ENCODE data around the gene ATP8A2.

Gene ATP8A2

DNA sequence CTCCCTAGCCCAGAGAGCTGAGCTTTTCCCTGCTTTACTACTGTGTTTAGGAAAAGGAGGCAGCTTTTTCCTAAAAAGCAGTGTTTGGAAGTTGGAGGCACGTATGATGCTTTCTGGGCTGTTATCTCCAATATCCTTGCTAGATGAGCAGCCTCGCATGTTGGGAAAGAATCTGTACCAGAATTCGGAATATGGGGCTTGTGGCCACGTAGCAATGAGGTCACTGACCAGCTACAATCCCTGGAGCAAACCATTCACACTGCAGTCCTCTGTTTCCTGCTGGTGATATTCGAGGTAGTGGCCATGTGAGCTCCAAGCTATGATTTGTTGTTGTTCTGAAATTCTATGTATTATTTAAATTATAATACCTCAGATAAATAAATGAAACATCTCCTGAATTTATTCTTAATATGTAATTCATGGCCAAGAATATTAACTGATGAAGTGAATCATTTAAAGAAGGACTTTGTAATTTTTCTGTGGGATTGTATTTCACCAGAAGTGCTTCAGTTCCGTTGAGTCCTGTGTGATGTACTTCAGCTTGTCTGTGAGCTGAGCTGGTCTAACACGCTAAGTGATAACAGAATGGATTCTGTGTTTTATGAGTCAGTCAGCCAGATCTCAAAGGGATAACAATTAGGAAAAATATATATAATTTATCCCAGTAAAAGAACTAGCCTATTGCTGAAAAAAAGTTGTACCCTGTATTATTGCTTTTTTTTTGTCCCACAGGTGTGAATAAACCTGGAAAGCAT is 360.5 kb downstream of the ATP8A2 start:
- peak; percentile 32 for DNase-seq (ENCODE audit: low read depth)

DNA sequence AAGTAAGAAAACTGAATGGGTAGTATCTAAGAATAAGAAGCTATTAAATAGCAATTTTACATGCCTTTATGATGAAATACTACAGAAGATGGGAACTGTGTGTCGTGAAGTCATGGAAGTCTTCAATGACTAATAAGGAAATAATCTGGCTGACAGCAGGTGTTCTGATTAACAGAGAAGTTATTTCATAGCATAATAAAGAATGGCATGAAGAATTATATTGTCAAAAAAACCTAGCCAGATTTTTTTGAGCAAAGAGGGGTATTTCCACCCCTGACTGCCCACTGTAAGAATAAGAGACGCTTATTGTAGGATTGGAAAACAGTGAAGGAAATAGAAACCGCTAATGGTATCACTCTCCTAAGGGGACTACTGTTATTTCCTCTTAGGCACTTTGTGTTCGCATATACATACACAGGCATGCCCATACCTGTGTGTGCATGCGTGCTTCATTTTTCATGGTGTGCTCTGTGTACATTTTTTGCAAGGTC is 361.3 kb downstream of the ATP8A2 start:
- DNase-seq (ENCODE audit: low read depth): peak; percentile 41

DNA sequence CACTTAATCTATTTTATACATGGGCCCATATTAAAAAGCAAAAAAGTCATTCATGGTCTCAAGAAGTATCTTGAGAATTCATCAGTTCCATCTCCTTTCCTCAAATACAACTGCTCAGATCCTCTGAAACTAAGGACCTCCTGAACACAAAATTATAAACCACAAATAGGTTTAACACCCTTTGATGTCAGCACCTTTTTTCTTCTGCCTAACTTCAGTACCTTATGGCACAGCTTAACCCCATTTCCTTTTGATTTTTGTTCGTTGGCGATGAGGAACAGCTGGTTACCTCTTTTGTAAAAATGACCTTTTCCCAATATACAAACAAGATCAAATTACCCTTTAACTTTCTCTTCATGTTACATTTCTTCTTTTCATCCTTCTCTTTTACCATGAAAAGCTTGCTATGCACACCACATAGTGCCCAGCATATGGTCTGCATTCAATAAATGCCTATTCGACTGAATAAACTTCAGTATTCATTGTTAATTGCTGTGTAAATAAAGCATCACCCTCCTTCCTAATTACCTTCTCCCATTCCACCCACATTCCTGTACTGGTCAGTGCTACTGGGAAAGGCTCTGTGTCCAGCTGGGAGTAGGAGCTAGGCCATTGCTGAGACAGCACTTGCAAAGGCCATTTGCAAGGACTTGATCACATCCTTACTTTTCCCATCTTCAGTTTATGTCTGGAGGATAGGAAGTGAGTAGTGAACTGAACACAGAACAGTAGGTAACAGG is 362.1 kb downstream of the ATP8A2 start:
- DNase-seq (ENCODE audit: low read depth): peak; percentile 16

DNA sequence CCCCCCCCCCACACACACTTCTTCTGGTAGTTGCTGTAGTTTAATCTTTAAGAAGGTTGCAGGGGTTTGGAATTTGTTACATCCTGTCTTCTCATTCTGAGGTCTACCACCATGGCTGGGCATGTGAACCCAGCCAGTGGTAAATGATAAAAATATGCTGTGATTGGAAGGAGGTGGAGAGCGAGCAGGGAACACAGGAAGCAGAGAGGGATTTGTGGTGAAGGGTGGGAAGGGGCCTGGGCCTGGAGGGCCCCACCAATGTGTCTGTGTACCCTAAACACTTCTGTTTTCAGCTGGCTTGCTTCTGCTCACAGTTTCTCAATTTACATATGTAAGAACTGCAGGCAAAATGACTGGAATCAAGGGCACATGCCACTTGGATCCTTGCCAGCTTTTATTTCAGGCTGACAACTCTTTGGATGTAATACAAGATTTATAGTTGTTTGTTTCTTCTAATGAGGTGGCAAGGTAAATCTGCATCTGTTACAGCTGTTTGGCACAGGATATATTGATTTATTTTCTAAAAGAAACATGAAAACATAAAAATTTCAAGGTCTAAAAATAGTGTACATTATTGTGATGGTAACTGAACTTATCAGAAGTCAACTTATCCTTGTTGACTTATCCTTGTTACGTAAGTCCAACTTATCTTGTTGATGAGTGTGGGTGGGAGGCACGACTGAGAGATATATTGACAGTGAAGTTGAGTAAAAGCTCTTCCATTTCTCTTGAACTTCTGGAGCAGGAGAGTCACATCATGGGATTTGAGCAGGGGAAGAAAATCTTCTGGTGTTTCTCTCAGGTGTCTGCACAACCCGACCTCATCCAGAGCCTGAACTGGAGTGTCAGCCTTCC is 366.8 kb downstream of the ATP8A2 start:
- peak; percentile 27 for DNase-seq (ENCODE audit: low read depth)

DNA sequence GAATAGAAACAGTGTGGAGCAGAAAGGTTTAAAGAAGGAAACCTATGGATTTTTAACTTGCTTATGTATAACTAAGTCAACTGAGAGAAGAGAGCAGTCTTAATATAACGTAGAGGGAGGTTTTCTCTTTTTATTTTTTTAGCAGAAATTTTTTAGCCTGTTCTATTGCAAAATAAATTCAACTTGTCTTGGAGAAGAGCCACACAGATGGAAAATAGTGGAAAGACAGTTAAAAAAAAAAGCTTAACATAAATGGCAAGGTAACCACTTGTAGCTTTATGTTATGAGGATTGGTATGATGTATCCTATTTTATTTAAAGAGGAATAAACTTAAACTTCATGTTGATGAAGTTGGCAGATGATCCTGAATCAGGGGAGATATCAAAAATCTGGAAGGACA is 367.6 kb downstream of the ATP8A2 start:
- no peak for DNase-seq (ENCODE audit: low read depth)

DNA sequence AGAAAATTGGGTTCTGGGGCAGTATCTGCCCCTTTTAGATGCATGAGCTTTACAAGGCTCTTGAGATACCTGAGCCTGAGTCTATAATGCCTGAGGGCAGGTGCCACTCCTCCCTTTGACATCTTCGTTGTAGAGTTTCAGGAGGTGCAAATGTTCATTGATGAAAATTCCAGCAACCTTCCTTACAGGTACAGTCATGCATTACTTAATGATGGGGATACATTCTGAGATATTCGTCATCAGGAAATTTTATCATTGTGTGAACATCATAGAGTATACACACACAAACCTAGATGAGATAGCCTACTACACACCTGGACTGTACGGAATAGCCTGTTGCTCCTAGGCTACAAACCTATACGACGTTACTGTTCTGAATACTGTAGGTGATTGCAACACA is 370.0 kb downstream of the ATP8A2 start:
- DNase-seq (ENCODE audit: low read depth): no peak

DNA sequence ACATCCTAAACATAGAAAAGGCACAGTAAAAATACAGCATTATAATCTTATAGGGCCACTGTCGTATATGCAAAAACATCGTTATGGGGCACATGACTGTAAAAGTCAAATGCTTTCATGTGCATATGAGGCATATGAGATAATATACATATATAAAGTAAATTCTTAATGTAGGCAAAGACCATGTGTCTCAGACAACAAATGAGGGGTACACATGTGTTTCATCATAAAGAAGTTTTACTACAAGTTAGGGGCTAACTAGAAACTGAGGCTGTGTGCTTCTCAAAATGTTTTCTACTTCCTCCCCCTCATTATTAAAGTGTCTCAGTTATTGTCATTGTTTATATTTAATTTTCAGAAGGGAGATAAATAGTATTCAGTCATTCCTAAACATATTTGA is 370.4 kb downstream of the ATP8A2 start:
- DNase-seq (ENCODE audit: low read depth): no peak

DNA sequence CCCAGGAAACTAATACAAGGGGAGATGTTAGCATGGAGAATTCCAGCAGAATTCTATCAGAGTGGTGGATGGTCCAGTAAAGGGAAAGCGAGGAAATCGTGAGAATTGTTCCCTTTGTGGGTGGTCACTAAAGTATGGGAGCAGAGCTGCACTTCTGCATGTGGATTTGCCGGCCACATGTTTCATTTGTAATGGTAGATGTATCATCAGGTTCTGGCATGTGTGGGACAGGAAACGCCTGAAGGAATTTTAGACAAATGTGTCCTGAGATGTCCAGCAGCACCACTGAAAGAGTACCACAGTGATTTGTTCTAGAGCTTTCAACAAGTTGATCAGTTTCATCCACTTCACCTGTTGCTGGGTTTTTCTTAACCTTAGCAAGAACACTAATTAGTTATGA is 371.6 kb downstream of the ATP8A2 start:
- peak; percentile 27 for DNase-seq (ENCODE audit: low read depth)

DNA sequence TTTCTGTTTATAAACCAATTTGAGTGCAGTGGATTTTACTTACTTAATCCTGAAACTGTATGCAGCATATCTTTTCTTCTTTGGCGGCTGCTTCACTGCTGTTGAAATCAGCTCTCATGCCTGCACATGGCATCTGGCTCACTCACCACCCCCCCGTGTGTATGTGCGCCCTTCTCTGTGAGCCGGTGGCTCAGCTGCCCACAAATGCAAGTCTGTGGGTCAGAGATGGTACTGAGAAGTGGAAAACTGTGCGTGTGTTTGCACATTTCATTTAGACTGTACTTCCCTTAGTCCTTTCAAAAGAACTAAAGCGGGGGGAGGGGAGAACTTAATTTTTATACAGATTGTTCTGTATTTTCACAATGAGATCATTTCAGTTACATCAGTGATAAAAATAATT is 372.4 kb downstream of the ATP8A2 start:
- DNase-seq (ENCODE audit: low read depth): no peak

DNA sequence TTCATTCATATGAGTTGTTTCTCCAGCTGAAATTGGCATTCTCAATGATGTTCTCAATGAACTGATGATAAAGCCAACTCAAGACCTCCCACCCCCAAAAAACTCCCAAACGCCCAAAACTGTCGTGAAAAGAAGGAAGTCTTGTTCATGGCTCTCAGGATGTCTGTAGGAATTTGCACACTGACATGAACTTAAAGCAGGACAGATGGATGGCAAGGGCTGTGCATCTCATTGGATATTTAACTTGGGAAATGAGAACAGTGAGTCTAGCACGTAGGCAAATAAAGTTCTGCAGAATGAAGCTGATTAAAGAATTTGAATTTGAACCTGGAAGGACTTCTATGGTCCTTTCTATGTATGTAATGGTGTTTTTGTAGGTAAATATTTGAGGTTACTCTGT is 374.4 kb downstream of the ATP8A2 start:
- DNase-seq (ENCODE audit: low read depth): no peak

DNA sequence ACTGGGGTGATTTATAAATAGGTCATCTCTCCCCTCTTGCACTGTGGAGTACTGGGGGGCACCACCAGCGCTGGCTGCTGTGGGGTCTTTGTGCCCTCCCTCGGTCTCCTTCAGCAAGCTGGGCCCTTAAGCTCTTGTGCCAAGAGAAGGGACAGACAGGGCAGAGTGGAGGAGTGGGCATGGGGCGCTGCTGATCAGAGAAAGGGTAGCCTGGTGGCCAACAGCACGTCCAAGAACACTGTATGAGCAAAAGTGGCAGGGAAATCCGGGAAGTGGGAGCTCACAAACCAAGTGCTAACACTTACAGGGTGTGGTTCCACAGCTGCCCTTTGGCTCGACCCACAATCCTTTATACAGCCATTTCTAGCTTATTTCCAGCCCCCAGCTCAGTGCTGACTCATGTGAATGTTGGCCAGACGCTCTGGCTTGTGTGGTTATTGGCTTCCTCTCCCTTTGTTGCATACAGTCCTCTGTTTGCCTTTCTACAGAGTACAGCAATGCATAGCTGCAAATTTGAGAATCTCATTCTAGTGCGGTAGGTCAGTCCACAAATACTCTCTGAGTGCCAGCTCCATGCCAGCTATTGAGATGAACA is 381.3 kb downstream of the ATP8A2 start:
- DNase-seq (ENCODE audit: low read depth): peak; percentile 63

DNA sequence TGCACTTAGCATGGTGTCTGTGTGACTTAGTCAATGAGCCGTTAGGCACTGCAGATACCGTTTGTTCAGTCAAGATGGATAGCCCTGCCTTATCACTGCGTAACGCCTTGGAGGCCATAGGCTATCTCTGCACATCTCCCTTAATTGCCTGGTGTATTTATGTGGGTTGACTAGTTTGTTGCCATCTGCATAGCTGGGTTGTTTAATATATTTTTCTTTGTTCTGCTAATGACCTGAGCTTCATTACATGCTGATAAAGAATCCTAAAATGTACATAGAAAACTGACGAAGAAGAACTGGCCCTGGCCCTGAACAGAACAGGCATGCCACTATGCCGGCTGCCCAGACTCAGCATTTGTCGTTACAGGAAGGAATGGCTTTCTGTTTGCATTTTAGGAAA is 382.2 kb downstream of the ATP8A2 start:
- DNase-seq (ENCODE audit: low read depth): no peak

DNA sequence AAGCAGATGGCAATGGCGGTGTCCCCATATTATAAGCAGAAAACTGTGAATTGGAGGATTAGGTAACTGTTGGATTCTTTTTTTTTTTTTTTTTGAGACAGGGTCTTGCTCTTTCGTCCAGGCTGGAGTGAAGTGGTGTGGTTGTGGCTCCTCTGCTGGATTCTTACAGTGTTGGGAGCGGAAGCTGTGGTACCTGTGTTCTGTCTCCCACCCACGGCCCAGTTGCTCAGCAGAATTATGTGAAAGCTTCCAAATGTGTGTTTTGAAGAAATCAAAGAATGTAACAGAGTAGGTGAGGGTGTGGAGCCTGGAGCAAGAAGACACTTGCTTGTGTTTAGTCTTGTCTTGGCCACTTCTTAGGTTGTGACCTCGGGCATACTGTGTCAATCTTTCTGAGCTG is 384.5 kb downstream of the ATP8A2 start:
- DNase-seq (ENCODE audit: low read depth): no peak

DNA sequence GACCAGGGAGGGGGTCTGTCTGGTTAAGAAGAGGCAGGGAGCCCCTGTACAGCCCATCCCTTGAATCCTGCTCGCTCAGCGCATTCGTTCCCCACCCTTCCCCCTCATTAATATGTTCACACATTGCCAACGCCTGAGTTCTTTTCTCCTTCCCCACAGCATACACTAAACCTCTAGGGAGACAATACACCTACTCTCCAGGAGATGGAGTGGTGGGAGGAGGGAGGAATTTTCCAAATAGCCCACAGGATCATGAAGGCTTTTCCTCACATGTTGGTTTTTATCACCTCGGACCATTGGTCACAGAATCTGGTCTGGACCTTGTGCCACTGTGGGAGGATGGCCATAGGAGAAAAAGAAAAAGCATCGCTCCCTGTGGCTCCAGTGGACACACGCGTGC is 385.1 kb downstream of the ATP8A2 start:
- no peak for DNase-seq (ENCODE audit: low read depth)

DNA sequence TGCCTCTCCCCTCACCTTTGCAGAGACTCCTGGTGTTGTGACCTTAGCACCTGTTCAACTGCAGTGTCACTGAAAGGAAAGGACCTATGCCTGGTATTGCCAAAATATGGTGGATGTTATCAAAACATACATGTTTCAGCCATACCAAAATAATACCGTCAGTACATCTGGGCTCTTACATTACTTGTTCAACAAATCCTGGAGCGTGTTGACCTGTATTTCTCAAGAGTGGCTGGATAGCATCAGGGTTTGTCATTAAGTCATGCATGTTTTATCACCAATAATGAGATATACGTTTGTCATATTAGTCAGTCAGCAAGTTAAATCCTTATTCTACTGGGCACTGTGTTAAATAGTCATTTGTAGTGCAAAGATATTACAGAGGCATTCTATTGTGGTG is 389.3 kb downstream of the ATP8A2 start:
- DNase-seq (ENCODE audit: low read depth): no peak

DNA sequence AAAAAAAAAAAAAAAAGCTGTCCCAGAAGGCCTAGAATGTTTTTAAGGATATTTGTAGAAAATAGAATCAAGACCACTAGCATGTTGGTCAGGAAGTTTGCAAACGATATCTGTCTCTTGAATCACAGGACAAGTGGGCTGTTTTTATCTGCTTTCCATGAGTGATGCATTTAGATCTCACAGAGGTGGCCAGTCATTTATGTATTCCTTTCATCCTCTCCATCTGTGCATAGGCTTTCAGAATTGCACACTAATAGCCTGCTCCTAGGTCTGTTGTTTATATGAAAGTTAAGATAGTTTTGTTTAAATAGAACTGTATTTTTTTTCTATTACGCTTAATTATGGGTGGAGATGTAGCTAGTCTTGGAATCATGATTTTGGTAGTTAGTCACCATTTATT is 390.5 kb downstream of the ATP8A2 start:
- DNase-seq (ENCODE audit: low read depth): no peak

DNA sequence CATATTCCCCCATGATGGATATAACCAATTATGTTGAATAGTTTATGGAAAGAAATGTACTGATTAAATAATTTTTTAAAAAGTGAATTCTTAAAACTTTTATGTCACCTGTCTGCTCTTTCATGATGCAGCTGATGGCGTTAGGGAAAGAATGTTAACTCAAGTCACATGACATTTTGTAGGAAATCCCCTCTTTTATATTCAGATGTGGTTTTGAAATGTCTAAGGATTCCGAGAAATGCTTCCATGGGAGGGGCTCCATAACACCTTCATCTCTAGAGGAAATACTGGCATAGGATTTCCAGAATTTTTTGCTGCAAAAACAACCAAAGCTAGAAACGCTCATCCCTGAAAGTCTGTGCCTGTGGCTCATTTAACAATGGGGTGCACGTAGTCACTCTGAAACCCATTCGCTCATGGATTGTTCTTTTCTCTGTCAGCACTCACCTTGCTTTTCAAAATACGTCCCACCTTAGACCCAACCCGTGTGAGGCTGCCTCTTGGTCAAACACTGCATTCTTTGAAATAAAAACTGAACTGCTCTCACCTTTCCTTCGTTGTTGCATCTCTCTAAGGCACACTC is 391.1 kb downstream of the ATP8A2 start:
- no peak for DNase-seq (ENCODE audit: low read depth)

DNA sequence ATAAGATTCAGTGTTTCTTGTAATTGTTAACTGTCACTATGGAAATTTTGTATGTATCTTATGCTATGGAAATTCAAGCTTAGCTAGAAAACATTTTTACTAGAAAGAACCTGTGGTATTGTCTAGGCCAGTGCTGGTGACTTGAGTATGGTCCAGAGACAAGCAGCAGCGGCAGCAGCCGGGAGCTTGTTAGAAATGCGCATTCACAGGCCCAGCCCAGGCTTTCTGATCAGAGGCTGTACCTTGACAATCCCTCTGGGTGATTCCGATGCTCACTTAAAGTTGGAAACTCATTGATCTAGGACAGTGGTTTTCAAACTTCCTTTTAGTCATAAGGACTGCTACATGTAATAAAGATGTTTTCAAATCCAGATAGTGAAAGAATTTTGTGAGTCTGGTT is 392.6 kb downstream of the ATP8A2 start:
- no peak for DNase-seq (ENCODE audit: low read depth)

DNA sequence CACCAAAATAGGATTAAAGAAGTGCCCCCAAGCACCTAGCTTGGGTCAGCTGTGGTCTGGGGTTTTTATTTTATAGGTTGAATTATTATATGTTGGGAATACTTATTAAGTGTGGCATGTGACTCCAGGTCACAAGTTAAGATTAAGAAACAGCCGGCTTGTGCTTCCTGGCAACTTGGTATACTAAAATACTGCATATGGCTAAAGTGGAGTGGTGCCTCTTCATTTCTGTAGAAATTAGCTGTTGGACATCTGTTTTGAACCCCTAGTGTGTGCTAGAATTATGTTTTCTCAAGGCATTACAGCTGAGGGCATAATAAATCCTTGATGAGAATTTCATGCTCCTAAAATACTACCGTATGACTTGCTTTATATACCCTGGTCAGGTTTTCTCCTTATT is 393.5 kb downstream of the ATP8A2 start:
- DNase-seq (ENCODE audit: low read depth): no peak

DNA sequence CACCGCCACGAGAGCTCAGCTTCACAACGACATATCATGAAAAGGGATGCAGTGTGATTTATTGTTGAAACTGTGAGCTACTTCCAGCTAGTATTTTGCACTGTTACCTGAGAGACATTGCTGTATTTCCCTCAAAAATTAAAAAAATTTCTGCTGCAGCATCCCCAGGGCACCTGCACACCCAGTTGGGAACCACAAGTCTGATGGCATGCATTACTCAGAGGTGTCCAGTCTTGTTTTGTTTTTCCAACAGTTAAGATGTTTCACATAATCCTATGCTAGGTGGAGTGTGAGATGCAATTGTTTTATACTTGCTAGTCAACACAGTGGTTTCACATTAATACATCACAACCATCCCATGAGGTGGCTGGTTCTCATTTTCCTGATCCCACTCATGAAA is 394.8 kb downstream of the ATP8A2 start:
- no peak for DNase-seq (ENCODE audit: low read depth)

DNA sequence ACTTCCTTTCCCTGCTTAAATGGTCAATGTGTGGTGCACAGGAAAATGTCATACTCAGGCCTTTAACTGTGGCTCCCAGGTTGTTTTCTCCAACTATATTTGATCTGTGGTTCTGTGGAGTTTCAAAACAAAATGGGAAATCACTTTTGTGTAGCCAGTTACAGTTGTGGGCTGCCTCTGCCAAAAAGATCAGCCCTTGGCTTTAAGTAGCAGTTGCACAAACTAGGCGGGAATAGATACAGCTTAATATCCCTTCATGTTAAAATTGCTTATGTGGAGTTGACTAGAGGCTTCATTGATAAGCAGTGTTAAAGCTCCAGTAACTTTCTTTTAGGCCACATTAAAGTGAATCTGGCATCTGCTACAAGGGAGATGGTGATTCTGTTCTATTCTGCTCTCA is 395.2 kb downstream of the ATP8A2 start:
- DNase-seq (ENCODE audit: low read depth): no peak

DNA sequence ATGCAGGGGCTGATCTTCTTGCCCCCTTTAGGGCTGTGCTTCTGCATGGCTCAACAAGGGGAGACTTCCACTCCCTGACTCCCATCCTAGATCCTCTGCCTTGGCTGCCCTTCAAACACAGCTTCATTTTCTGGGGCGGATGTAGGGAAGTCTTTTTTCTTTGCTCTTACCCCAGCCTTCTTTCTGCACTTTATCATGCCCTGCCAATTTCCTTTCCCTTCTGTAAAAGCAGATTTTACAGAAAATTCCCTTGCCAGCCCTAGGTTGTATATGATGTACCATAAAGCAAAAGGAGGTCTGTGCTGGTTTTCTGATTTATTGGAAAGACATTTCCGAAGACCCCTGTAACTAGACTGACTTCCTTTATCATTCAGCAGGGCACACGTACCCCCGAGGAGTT is 396.6 kb downstream of the ATP8A2 start:
- no peak for DNase-seq (ENCODE audit: low read depth)

All from EH (cell line).